CD4-positive, alpha-beta T cell treated with Interleukin-21 for 1 hour (primary cell): ENCODE measurements around the gene SLAMF6.
A peak's percentile ranks its signal among the peaks of the same experiment; 100 is the strongest.

Experiments used
- DNase-seq: peaks from one replicate; pipeline ENCODE4 v3.0.0-alpha.2; 2020

The SLAMF6 gene

DNA sequence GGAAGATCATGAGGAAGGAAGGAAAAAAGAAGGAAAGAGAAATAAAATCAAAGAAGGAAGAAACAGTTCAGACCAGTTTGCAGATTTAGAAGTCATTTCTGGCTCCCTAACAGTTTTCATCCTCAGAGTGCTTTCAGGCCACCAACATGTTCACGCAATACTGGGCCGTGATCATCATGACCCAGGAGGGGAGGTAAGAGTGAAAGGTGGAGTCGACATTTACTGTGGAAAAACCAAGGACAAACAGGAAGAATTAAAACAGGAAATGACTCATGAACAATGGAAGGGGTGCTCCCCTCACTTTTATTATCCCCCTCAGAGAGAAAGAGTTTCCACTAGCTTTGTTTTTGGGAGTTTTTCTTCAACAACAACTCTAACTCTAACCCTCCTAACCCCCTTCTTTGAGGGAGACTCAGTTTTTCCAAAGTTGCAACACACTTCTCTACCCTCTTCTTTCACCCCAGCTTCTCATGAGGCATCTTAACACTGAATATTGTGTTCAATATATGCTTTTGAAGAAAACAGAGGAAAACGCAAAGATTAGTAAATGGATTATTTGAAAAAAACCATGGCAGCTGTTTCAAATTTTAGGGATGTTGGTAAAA lies 62.3 kb downstream of the SLAMF6 start:
- no peak for DNase-seq

DNA sequence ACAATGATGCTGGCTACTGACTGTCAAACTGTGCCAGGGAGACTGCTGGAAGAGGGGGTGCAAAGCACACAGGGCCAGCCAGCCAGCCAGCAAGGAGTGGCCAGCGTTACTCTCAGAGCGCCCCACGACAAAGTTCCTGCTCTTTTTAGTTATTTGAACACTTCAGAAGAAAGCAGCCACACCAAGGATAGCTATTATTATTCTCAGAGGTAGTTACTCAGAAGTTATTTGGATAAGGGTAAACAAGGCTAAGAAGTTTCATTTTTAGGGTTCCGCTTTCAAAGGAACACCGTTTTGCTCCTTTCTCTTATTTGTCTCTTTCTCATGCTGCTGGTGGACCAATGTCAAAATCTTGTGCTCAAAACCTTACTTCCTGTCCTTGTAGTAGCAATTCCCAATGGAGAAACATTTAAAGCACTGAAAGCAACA lies 62.8 kb downstream of the SLAMF6 start:
- DNase-seq, result no peak

DNA sequence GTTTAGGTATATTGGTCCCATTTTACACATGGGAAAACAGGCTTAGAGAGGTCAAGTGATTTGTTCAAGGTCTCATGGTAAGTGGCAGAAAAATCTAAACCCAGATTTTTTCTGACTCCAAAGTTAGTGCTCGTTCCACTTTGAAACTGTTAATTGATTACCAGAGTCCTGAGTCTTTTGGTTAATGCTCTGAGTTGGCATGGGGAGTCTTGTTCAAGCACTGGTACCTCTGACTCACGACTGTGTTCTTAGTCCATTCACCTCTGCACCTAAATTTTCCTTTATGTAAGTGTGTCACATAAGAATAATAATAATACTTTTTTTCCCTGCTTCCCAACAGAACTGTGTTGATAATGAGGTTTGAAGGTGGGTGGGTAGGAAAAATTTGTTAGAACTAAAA lies 63.4 kb downstream of the SLAMF6 start:
- no peak for DNase-seq

DNA sequence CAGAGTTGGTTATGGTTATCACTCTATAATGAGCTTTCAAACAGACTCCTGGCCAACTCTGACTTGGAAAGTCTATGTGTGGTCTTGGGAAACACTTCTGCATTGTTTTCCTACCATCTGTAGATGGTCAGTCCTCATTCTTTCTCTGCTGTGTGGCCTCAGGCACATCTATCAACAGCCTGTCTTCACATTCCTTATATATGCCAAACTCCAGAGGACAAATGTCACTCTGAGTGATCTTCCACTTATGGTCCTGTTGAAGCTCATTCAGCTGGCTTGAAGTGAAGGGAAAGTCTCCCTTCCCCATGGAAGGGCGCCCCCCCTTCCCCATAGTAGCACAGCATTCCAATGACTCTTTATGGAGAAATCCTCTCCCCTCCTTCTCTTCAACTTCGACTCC lies 64.0 kb downstream of the SLAMF6 start:
- DNase-seq, result no peak

DNA sequence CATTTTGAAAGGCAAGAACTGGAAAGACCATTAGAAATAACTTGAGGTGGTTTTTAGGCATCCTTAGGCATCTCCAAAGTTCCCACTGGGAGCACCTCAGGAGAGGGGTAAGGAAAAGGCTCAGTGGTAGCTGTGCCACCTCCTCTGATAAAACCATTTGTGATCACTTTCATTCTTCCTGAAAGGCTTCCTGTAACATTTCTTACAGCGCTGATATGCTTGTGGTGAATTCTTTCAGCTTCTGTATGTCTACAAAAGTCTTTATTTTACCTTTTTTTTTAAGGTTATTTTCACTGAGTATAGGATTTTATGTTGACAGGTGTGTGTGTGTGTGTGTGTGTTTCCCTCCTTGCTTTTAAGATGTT lies 67.9 kb downstream of the SLAMF6 start:
- DNase-seq, result no peak

DNA sequence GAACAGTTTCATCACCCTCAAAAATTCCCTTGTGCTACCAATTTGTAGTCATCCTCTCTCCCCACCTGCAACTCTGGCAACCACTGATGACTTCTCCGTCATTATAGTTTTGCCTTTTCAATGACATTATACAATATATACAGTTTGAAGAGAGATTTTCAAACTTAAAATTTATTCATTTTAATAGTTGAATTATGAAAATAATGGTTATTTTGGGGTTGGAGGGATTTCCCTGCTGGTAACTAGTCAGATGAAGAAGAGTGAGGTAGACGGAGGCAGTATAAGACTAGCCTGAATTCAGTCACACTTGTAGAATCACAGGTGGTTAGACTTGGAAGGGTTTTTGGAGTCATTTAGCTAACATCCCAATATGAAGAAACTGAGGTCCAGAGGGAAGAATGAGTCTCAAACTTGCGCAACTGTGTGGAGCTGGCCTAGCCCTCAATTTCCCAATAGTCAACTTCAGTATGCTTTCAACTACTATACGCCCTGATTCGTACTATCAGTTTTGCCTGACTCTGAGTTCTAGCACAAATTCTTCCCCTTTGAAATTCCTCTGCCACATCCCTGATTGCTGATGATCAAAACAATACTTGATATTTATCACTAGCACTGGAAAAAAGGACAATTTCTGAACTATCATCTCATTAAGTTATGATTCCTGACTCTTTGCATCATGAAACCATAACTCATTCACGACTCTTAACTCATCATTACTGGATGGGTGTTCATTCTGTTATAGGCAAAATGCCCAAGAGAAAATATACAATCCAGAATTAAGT lies 68.5 kb downstream of the SLAMF6 start:
- DNase-seq, result no peak

DNA sequence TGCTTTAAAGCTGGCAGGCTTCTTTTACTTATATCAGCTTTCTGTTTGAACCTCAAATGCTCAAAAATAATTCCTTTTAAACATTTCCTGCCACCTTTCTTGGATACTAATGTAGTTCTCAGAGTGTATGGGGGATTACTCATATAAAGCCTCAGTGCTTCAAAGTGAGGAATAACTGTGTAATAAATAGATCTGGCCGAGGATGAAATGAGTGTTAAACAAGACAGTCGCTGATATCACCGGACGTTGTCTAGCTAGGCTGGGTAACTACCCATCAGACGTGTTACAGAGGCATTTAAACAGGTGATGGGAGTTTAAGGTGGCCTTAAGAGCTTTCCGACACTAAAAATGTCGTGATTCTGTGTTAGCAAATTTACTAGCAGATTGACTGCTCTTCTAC lies 69.6 kb downstream of the SLAMF6 start:
- no peak for DNase-seq

DNA sequence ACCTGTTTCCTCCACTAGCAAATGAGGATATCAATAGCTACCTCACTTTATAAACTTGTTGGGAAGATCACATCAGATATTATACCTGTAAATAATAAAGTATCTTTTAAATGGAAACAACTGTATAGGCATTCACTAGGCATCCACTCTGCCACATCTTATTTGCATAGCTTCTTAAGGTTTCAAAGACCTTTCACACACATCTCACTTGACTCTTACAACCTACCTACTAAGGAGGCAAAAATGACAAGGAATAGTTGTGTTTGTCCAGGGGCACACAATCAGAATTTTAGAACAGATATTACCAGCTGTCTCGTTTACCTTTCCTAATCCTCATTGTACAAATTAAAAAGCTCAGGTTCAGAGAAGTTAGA lies 71.2 kb downstream of the SLAMF6 start:
- DNase-seq, result no peak

DNA sequence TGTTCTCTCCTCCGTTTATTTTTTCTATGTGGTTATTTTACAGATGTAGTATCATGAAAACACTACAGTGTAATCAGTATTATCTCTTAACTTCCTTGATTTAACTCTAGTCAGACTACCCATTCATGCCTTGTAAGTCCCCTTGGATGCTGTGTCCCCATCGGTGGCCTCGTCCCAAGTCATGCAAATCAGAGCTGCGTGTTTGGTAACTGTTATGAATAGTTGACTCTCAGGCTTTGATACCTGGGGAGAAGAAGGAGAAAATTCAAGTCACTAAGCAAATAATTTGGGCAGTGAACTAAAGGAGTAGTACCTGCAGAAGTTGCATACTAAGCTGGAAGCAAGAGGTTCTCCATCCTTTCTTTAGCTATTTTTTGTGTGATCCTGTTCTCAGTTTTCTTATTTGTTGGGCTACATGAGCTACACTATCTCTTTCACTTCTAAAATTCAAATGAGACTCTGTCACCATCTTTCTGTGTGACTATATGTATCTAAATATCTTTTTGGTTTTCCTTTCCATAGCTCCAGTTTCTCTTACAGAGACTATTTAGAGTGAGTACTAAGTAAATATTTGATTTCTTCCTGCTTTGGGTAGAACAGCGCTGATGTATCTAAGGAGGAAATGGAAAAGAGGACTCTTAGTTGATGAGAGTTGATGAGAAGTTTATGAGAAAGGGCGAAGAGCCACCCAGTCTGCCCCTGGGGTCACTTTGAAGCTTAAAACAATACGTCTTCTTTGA lies 71.8 kb downstream of the SLAMF6 start:
- DNase-seq, result no peak

DNA sequence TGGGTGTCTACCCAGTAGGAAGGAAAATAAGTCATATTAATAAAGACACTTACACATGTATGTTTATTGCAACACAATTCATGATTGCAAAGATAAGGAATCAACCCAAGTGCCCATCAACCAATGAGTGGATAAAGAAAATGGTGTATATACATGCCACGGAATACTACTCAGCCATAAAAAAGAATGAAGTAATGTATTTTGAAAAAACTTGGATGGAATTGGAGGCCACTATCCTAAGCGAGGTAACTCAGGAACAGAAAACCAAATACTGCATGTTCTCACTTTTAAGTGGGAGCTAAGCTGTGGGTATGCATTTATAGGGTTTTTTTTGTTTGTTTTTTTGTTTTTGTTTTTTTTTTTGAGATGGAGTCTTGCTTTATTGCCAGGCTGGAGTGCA lies 73.6 kb downstream of the SLAMF6 start:
- no peak for DNase-seq

DNA sequence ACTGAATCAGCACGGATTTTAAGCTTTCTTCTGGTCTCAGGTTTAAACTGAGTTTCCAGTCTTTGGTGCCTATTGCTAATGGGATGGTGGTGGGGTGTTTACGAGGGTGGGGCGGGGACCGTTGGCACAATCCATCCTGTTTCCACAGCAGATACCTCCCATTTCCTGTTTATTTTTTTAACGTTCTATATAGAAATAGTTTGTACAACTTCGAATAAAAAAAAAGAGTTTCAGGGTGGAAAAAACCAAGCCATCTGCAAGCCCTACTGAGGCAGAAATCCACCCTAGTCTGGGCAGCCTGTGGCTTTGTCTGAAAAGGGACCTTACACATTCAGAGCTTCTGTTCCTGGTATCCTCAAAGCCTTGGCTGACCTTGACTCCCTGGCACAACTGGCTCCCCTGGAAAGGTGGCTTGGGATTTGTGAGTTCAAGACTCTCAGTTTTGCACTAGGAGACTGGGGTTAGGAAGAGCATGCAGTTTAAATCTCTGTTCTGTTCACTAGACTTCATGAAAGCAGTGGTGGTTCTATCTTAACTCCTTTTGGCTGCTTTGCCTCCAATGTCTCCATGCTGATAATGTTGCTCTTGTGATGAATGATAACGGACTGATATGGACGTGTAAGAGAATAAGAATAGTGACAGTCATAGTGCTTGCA lies 76.0 kb downstream of the SLAMF6 start:
- DNase-seq, result no peak

DNA sequence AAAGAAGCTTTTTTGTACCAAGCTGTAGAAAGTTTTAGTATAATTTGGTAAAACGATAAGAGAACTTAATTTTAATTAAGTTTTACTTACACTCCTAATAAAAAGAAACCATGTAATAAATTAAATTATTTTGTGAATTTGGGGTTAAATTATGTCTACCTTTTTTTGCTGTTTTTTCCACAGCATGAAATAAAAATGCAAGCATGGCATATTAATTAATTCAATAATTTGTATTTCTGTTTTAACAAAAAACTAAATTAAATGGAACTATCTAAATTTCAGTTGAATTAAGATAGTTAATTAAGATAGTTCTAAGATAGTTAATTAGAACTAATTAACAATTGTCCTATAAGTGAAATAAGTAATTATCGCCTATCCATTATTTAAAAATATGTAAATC lies 83.3 kb downstream of the SLAMF6 start:
- DNase-seq, result no peak

DNA sequence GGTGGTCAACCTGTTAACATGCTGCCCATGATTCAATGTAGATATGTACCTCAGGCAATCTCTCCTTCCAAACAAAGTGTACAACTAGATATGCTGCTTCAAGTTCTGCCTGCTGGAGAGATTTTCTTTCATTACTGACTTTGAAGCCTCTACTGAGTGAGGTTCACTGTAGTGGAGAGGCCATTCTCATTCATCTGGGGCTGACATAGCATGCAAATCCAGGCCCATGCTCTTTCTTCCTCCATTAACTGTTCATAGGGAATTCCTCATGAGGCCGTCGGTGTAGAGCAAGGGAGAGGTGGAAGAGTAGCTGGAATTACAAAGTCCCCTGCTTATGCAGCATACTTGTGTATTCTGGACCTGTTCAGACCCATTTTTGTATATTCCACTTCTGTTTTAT lies 84.1 kb downstream of the SLAMF6 start:
- DNase-seq, result no peak

DNA sequence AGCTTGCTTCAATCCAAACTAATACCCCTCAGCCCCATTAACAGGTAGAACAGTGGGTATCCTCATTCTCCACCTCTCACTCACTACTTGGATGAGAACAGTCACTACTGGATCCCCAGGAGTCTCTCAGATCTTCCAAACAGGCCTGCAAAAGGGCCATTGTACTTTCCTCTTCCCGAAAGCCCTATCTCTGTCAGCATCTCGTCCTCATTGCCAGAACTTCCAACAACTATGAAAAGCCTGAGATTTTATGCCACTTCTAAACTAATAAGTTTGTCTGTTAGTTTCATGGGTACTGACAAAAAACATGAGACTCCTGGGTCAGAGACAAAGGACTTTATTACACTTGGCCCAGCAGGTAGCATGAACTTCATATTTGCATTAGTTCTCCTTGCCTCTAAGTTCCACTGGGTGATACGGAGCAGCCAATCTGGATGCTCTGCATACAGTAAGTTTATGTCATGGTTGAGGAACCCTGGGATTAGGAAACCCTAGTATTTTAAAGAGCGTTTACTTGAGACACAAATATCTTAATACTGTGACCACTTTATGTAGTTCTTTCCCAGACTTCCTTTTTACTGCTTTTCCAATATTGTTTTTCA lies 84.6 kb downstream of the SLAMF6 start:
- no peak for DNase-seq

DNA sequence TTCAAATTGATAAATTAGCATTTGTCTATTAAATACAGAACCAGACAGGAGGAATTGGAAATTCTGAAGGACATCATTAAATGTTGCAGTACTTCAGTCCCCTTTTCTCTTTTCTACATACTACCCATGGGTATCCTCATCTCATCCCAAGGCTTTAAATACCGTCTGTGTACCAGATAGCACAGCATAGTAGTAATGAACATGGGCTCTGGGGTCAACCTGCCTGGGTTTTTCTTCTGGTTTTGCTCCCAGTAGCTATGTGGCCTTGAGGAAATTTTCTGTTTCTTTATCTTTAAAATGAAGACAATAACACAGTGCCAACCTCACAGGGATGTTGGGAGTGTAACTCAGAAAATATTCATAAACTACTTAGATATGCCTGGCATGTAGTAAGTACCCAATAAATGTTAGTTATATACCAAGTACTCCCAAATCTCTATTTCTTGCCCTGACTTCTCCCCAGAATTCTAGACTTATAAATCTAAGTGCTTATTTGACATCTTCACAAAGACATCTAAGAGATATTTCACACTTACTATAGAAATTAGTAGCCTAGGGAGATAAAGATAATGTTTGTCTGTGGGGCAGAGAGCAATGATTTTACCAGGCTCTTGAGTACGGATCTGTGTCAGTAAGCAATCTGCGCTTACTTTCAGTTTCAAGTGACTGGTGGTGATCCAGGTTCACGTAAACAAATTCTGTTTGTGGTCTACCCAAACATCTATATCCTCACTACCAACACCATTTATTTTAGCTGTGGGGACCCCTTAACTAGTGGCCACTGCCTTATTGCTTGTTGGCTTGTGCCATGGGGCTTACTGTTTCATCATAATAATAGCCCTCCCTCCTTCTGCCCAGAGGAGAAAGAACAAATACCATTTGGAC lies 85.4 kb downstream of the SLAMF6 start:
- peak; percentile 70 for DNase-seq

DNA sequence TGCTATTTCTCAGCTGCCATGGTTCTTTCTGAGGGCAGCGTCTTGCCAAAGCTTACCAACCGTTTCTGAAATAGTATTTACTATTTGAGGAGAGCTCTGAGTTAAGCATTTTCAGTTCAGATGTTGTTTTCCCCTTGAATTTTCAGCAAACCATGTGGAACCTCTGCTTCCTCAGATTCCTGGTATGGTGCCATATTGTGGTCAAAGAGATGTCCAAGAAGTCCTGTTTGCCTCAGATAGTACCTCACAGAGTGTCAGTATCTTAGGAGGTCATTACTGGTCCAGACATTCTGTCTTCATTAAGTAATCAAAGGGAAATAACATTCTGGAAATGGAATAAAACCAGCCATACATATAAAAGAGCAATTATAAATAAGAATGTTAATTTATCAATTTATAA lies 86.1 kb downstream of the SLAMF6 start:
- DNase-seq, result no peak
